HUDEP-2 (cell line): ENCODE measurements around the gene CFAP73.
"Not testable (repeated sequence)": the region's sequence is repeated elsewhere in the genome, so short reads cannot be mapped to it uniquely, and the experiment has no call there.

ENCODE experiments used
- DNase-seq, 76 experiments: peaks; one replicate each; lab custom pipeline; 2025; ENCODE audit not compliant: unreplicated experiment in 76 of 76; lab: John Stamatoyannopoulos, UW

The CFAP73 gene

GRCh38 chr12:113149361-113150150 is at the start of gene CFAP73:
CFAP73 (plus strand) TSS chr12:113149724; CDS start chr12:113149858, 134 bp downstream.
- peak in 2 of 76 experiments; percentile 12 to 20 for DNase-seq

- DNase-seq: no peak
Observed at GRCh38 chr12:113099764-113100163, 49.8 kb upstream of the CFAP73 start.

- no peak for DNase-seq
Observed at GRCh38 chr12:113101751-113102150, 47.8 kb upstream of the CFAP73 start.

- DNase-seq: no peak
Observed at GRCh38 chr12:113102811-113103210, 46.7 kb upstream of the CFAP73 start.

GRCh38 chr12:113103756-113104450 is 45.6 kb upstream of the CFAP73 start:
- DNase-seq: no peak

GRCh38 chr12:113104953-113105510 is 44.5 kb upstream of the CFAP73 start:
- no peak for DNase-seq

GRCh38 chr12:113105606-113106271 is 43.8 kb upstream of the CFAP73 start:
- no peak for DNase-seq

GRCh38 chr12:113106361-113106760 is 43.2 kb upstream of the CFAP73 start:
- no peak for DNase-seq

- DNase-seq: no peak
Observed at GRCh38 chr12:113108308-113108707, 41.2 kb upstream of the CFAP73 start.

- DNase-seq: no peak
Observed at GRCh38 chr12:113109360-113109759, 40.2 kb upstream of the CFAP73 start.

- DNase-seq: no peak
Observed at GRCh38 chr12:113109872-113110599, 39.5 kb upstream of the CFAP73 start.

GRCh38 chr12:113111247-113111646 is 38.3 kb upstream of the CFAP73 start:
- DNase-seq: no peak

GRCh38 chr12:113112043-113112899 is 37.3 kb upstream of the CFAP73 start:
- DNase-seq: no peak

- no peak for DNase-seq
Observed at GRCh38 chr12:113113397-113113796, 36.1 kb upstream of the CFAP73 start.

- DNase-seq: no peak
Observed at GRCh38 chr12:113114447-113115178, 34.9 kb upstream of the CFAP73 start.

- DNase-seq: no peak
Observed at GRCh38 chr12:113115455-113116126, 33.9 kb upstream of the CFAP73 start.

GRCh38 chr12:113116875-113117274 is 32.6 kb upstream of the CFAP73 start:
- DNase-seq: no peak

GRCh38 chr12:113117684-113118083 is 31.8 kb upstream of the CFAP73 start:
- DNase-seq: not testable (repeated sequence)
